SK-N-SH (cell line): ENCODE results near the gene CELSR1. TPM values are rescaled to one million over a fixed set of nuclear protein-coding genes. Genes with fewer than 3 reads are reported as not detected.
"Not testable (repeated sequence)": the region's sequence is repeated elsewhere in the genome, so short reads cannot be mapped to it uniquely, and the experiment has no call there.

Experiments
- CTCF ChIA-PET: fragments of 300-600, 350-600 bp; formaldehyde crosslinking; extraction: SDS; loops from one replicate; lab custom pipeline; 2021; lab: Yijun Ruan, JAX
- POLR2A ChIA-PET: fragments of 350-600 bp; sonication (Branson Sonifier 250); formaldehyde crosslinking; extraction: SDS; loops from one replicate; lab custom pipeline; 2020; ENCODE audit warnings: antibody characterized with exemption, inconsistent platforms; lab: Yijun Ruan, JAX
- DNase-seq: peaks from one replicate; pipeline ENCODE4 v3.0.0; 2012
- H2AFZ ChIP-seq: fragments of 200-600 bp; sonication (generic); 2 replicates; pipeline ENCODE4 v1.8.1; 2016; ENCODE audit warnings: antibody characterized with exemption, mild to moderate bottlenecking, low read depth
- H3F3A ChIP-seq: fragments of 200-600 bp; sonication (generic); replicated peaks from 2 replicates; pipeline ENCODE3; 2016; ENCODE audit warnings: antibody characterized with exemption, mild to moderate bottlenecking; ENCODE audit not compliant: insufficient read depth
- H3K27ac ChIP-seq, 2 experiments: fragments of 200-500 bp in 1 of 2; fragments of 200-600 bp in 1 of 2; sonication (Bioruptor generic) in 1 of 2; sonication (generic), shearing (Covaris generic) in 1 of 2; 2 replicates each; pipeline versions ENCODE4 v1.5.1 to v1.6.1; 2014 to 2016; ENCODE audit warnings: low read depth in 2 of 2, inconsistent platforms in 1 of 2, low read length in 1 of 2, mild to moderate bottlenecking in 1 of 2, mixed read lengths in 1 of 2
- H3K27me3 ChIP-seq: fragments of 200-600 bp; sonication (generic), shearing (Covaris generic); 2 replicates; pipeline ENCODE4 v1.6.1; 2016; ENCODE audit warnings: mixed run types; ENCODE audit not compliant: insufficient read depth
- H3K36me3 ChIP-seq, 2 experiments: fragments of 200-500 bp in 1 of 2; fragments of 200-600 bp in 1 of 2; sonication (Bioruptor generic) in 1 of 2; sonication (generic) in 1 of 2; replicated peaks in 1 of 2; 2 replicates each; pipeline versions ENCODE3 to v1.5.1; 2014 to 2016; ENCODE audit warnings: low read length in 1 of 2, mild to moderate bottlenecking in 1 of 2; ENCODE audit not compliant: insufficient read depth in 2 of 2, control insufficient read depth in 1 of 2
- H3K4me1 ChIP-seq, 2 experiments: fragments of 200-500 bp in 1 of 2; fragments of 200-600 bp in 1 of 2; sonication (Bioruptor generic) in 1 of 2; sonication (generic), shearing (Covaris generic) in 1 of 2; 2 replicates each; pipeline versions ENCODE4 v1.5.1 to v1.6.1; 2014 to 2016; ENCODE audit warnings: low read depth in 1 of 2, low read length in 1 of 2, mixed run types in 1 of 2; ENCODE audit not compliant: insufficient read depth in 2 of 2, control insufficient read depth in 1 of 2
- H3K4me2 ChIP-seq: fragments of 200-600 bp; sonication (generic), shearing (Covaris generic); 2 replicates; pipeline ENCODE4 v1.6.1; 2017; ENCODE audit warnings: mixed run types
- H3K4me3 ChIP-seq, 2 experiments: fragments of 200-500 bp in 1 of 2; fragments of 200-600 bp in 1 of 2; sonication (Bioruptor generic) in 1 of 2; sonication (generic), shearing (Covaris generic) in 1 of 2; 2 replicates each; pipeline versions ENCODE4 v1.5.1 to v1.8.1; 2014 to 2016; ENCODE audit warnings: low read depth in 2 of 2, inconsistent platforms in 1 of 2, low read length in 1 of 2, mild to moderate bottlenecking in 1 of 2, mixed read lengths in 1 of 2, moderate library complexity in 1 of 2
- H3K79me2 ChIP-seq: fragments of 200-600 bp; sonication (generic); 2 replicates; pipeline ENCODE4 v1.8.1; 2017; ENCODE audit warnings: mild to moderate bottlenecking; ENCODE audit not compliant: insufficient read depth
- H3K9ac ChIP-seq: fragments of 200-600 bp; sonication (generic); 2 replicates; pipeline ENCODE4 v1.6.1; 2017; ENCODE audit warnings: mixed run types
- H3K9me2 ChIP-seq: fragments of 200-600 bp; sonication (generic); 2 replicates; pipeline ENCODE4 v1.6.1; 2017; ENCODE audit warnings: mixed run types
- H3K9me3 ChIP-seq: fragments of 200-600 bp; sonication (generic); 2 replicates; pipeline ENCODE4 v1.6.1; 2017; ENCODE audit warnings: mixed run types, mild to moderate bottlenecking, moderate library complexity
- H4K20me1 ChIP-seq: fragments of 200-600 bp; sonication (generic); 2 replicates; pipeline ENCODE4 v1.6.1; 2017; ENCODE audit warnings: mild to moderate bottlenecking, mixed run types; ENCODE audit not compliant: insufficient read depth
- CHD2 ChIP-seq: fragments of 150-350 bp; IDR thresholded peaks from 2 replicates; pipeline ENCODE4 v1.6.1; 2018; ENCODE audit warnings: low read length; ENCODE audit not compliant: partially characterized antibody
- CTCF ChIP-seq: fragments of 200-600 bp; sonication (generic); IDR thresholded peaks from 2 replicates; pipeline ENCODE4 v1.6.1; 2017; ENCODE audit warnings: antibody characterized with exemption, mild to moderate bottlenecking, moderate library complexity
- EZH2phosphoT487 ChIP-seq: fragments of 200-600 bp; sonication (generic); IDR thresholded peaks from 2 replicates; pipeline ENCODE4 v1.6.1; 2017; ENCODE audit warnings: low read depth, mixed run types, mild to moderate bottlenecking, antibody characterized with exemption, moderate library complexity, borderline replicate concordance
- FOSL2 ChIP-seq: IDR thresholded peaks from 2 replicates; pipeline ENCODE4 v1.4.0; 2012; ENCODE audit warnings: low read depth, mild to moderate bottlenecking, moderate library complexity, borderline replicate concordance
- FOXM1 ChIP-seq: IDR thresholded peaks from 2 replicates; pipeline ENCODE4 v1.4.0; 2012; ENCODE audit warnings: low read depth, mild to moderate bottlenecking
- GATA2 ChIP-seq: sonication (generic); formaldehyde crosslinking; IDR thresholded peaks from 2 replicates; pipeline ENCODE4 v1.5.0; 2020; ENCODE audit warnings: mild to moderate bottlenecking, missing genetic modification reagents
- IRF3 ChIP-seq: fragments of 150-350 bp; IDR thresholded peaks from 2 replicates; pipeline ENCODE4 v1.6.1; 2016; ENCODE audit warnings: mild to moderate bottlenecking, low read depth, low read length
- MAX ChIP-seq: IDR thresholded peaks from 2 replicates; pipeline ENCODE4 v1.4.0; 2012; ENCODE audit warnings: low read depth
- NRF1 ChIP-seq: IDR thresholded peaks from 2 replicates; pipeline ENCODE4 v1.6.1; 2012; ENCODE audit warnings: low read depth, mild to moderate bottlenecking, low read length
- RAD21 ChIP-seq: IDR thresholded peaks from 2 replicates; pipeline ENCODE4 v1.6.1; 2012; ENCODE audit warnings: mild to moderate bottlenecking, low read length
- RCOR1 ChIP-seq: fragments of 150-350 bp; IDR thresholded peaks from 2 replicates; pipeline ENCODE4 v1.6.1; 2017; ENCODE audit warnings: antibody characterized with exemption, low read length
- SIN3A ChIP-seq: IDR thresholded peaks from 2 replicates; pipeline ENCODE4 v1.6.1; 2012; ENCODE audit warnings: low read depth, mild to moderate bottlenecking, low read length, moderate library complexity, borderline replicate concordance
- ZBTB33 ChIP-seq: IDR thresholded peaks from 2 replicates; pipeline ENCODE4 v1.4.0; 2012; ENCODE audit warnings: low read depth, borderline replicate concordance
- WGBS: methylation state at CpG from one replicate; pipeline ENCODE4 v1.1.6; 2017; ENCODE audit warnings: low lambda C conversion rate; 5-methylcytosine and 5-hydroxymethylcytosine counted together
- polyA plus RNA-seq, 3 experiments: library from polyadenylated mRNA; depleted of rRNA; stranded (reverse); fragments of >200 nt; gene quantifications; 2 replicates each; pipeline ENCODE4 v1.2.3, GENCODE V29; 2012

CELSR1 gene
- polyA plus RNA-seq, 1 of the 3 experiments (the other 2 are of a cell fraction) = 5.0 TPM

GRCh38 chr22:46471901-46472721 is 65.3 kb downstream of the CELSR1 start:
- Histone ChIP-seq H3K27ac (no peak overlapping the region), H3K27me3 (no peaks in the 10 kb centered on the region), H4K20me1 (no peaks in the 10 kb centered on the region), H2AFZ (no peak overlapping the region), H3F3A (no peaks in the 10 kb centered on the region), H3K9me2 (no peaks in the 10 kb centered on the region), H3K79me2 (no peaks in the 10 kb centered on the region), H3K9ac (no peak overlapping the region), H3K9me3 (no peaks in the 10 kb centered on the region), H3K4me1 (no peaks in the 10 kb centered on the region), H3K36me3 (no peaks in the 10 kb centered on the region), H3K4me3 (no peak overlapping the region), H3K4me2 (no peak overlapping the region)
- CTCF ChIA-PET = no interaction called here
- no peak for DNase-seq
- POLR2A ChIA-PET = no interaction called here
- TF ChIP-seq MAX (no peak), CHD2 (no peak), FOSL2 (peak; percentile 40; the same call in 1 of the 2 replicates)
- 62% methylated on average over 29 of the region's 33 CpGs for WGBS

GRCh38 chr22:46471330-46471729 is 66.1 kb downstream of the CELSR1 start:
- DNase-seq, H3K9ac ChIP-seq, H3K4me2 ChIP-seq, H3K4me3 ChIP-seq, H3K4me1 ChIP-seq, H3K27ac ChIP-seq, H3K79me2 ChIP-seq, H2AFZ ChIP-seq, H3K9me3 ChIP-seq, POLR2A ChIA-PET, H3K27me3 ChIP-seq, H4K20me1 ChIP-seq, H3K9me2 ChIP-seq, H3F3A ChIP-seq, H3K36me3 ChIP-seq: not testable (repeated sequence)
- CTCF ChIA-PET = interaction anchor here (1.3 kb wide), 1 partner anchor 17 kb away, joined by 3 read pairs; no protein-coding TSS in a partner anchor
- WGBS = 90% methylated on average over 4 of the region's 6 CpGs

- H3K4me2 ChIP-seq = no peak overlapping the region
- no peaks in the 10 kb centered on the region for H3F3A ChIP-seq
- CTCF ChIA-PET = no interaction called here
- H3K4me1 ChIP-seq = no peaks in the 10 kb centered on the region
- no peak for DNase-seq
- no peaks in the 10 kb centered on the region for H3K9me3 ChIP-seq
- TF ChIP-seq GATA2 (no peak), FOXM1 (no peak), SIN3A (no peak), ZBTB33 (no peak), CTCF (no peak), MAX (no peak), NRF1 (no peak), RCOR1 (no peak), RAD21 (no peak), EZH2phosphoT487 (no peak), CHD2 (no peak), IRF3 (no peak)
- H3K9me2 ChIP-seq = no peaks in the 10 kb centered on the region
- no peaks in the 10 kb centered on the region for H3K36me3 ChIP-seq
- no peak overlapping the region for H2AFZ ChIP-seq
- H3K27ac ChIP-seq = no peak overlapping the region
- no peaks in the 10 kb centered on the region for H4K20me1 ChIP-seq
- 35% methylated on average over 6 of the region's 6 CpGs for WGBS
- H3K79me2 ChIP-seq = no peaks in the 10 kb centered on the region
- POLR2A ChIA-PET = no interaction called here
- no peak overlapping the region for H3K9ac ChIP-seq
- H3K27me3 ChIP-seq = no peaks in the 10 kb centered on the region
- no peak overlapping the region for H3K4me3 ChIP-seq
These were observed 67.7 kb downstream of the CELSR1 start for GRCh38 chr22:46469711-46470110.
